ENCODE results near the gene FAM200C.

GRCh38 chr5:160384681-160385080 is 15.2 kb downstream of the FAM200C start:
- no peak for TF ChIP-seq CTCF (IDR thresholded peaks at IDR 0.05)
- no peak for TF ChIP-seq POLR2A (IDR thresholded peaks at IDR 0.05)

All from esophagus squamous epithelium (tissue), 4 donors.